HEK293 (cell line): ENCODE results near the gene SERPINB6.
A peak's percentile ranks its signal among the peaks of the same experiment; 100 is the strongest.

ENCODE experiments used
- BCL11B ChIP-seq: fragments of 450-650 bp; formaldehyde crosslinking; IDR thresholded peaks from 2 replicates; pipeline ENCODE4 v1.5.1; 2016; ENCODE audit warnings: low read depth, missing biosample characterization, missing genetic modification characterization
- GLIS2 ChIP-seq: fragments of 450-650 bp; formaldehyde crosslinking; IDR thresholded peaks from 2 replicates; pipeline ENCODE4 v1.5.1; 2016; ENCODE audit warnings: missing biosample characterization, missing genetic modification characterization
- HOXC10 ChIP-seq: sonication (generic); formaldehyde crosslinking; IDR thresholded peaks from 2 replicates; pipeline ENCODE4 v1.8.1; 2023; ENCODE audit warnings: mild to moderate bottlenecking, missing genetic modification reagents
- IKZF3 ChIP-seq: fragments of 450-650 bp; IDR thresholded peaks from 2 replicates; pipeline ENCODE4 v1.5.0; 2018; ENCODE audit warnings: missing biosample characterization, mild to moderate bottlenecking, missing genetic modification characterization, moderate library complexity
- KLF1 ChIP-seq: fragments of 450-650 bp; formaldehyde crosslinking; IDR thresholded peaks from 2 replicates; pipeline ENCODE4 v1.5.1; 2016; ENCODE audit warnings: missing biosample characterization, missing genetic modification characterization
- KLF8 ChIP-seq: fragments of 450-650 bp; formaldehyde crosslinking; IDR thresholded peaks from 2 replicates; pipeline ENCODE4 v1.5.1; 2016; ENCODE audit warnings: missing biosample characterization, missing genetic modification characterization
- TRIM28 ChIP-seq: IDR thresholded peaks from 2 replicates; pipeline ENCODE4 v1.6.1; 2011; ENCODE audit warnings: low read length, control low read depth, borderline replicate concordance
- ZBTB17 ChIP-seq: fragments of 450-650 bp; formaldehyde crosslinking; IDR thresholded peaks from 2 replicates; pipeline ENCODE4 v1.5.1; 2016; ENCODE audit warnings: missing biosample characterization, missing genetic modification characterization
- ZBTB48 ChIP-seq: fragments of 450-650 bp; formaldehyde crosslinking; IDR thresholded peaks from 2 replicates; pipeline ENCODE4 v1.5.1; 2016; ENCODE audit warnings: missing biosample characterization, missing genetic modification characterization
- ZBTB8A ChIP-seq: fragments of 450-650 bp; formaldehyde crosslinking; IDR thresholded peaks from 2 replicates; pipeline ENCODE4 v1.5.1; 2016; ENCODE audit warnings: missing biosample characterization, missing genetic modification characterization
- ZEB2 ChIP-seq: fragments of 450-650 bp; formaldehyde crosslinking; IDR thresholded peaks from 2 replicates; pipeline ENCODE4 v1.5.1; 2016; ENCODE audit warnings: missing biosample characterization, missing genetic modification characterization
- ZFP69B ChIP-seq: fragments of 450-650 bp; formaldehyde crosslinking; IDR thresholded peaks from 2 replicates; pipeline ENCODE4 v1.5.1; 2016; ENCODE audit warnings: missing biosample characterization, missing genetic modification characterization
- ZIC2 ChIP-seq: fragments of 450-650 bp; formaldehyde crosslinking; IDR thresholded peaks from 2 replicates; pipeline ENCODE4 v1.5.1; 2016; ENCODE audit warnings: missing biosample characterization, missing genetic modification characterization
- ZNF184 ChIP-seq: fragments of 450-650 bp; IDR thresholded peaks from 2 replicates; pipeline ENCODE4 v1.5.1; 2018; ENCODE audit warnings: missing biosample characterization, mild to moderate bottlenecking, missing genetic modification characterization
- ZNF341 ChIP-seq: fragments of 450-650 bp; formaldehyde crosslinking; IDR thresholded peaks from 2 replicates; pipeline ENCODE4; 2016; ENCODE audit warnings: low read depth, missing biosample characterization, missing genetic modification characterization
- ZNF423 ChIP-seq: fragments of 450-650 bp; formaldehyde crosslinking; IDR thresholded peaks from 2 replicates; pipeline ENCODE4 v1.5.1; 2016; ENCODE audit warnings: missing biosample characterization, missing genetic modification characterization
- ZNF600 ChIP-seq: fragments of 450-650 bp; formaldehyde crosslinking; IDR thresholded peaks from 2 replicates; pipeline ENCODE4 v1.5.1; 2016; ENCODE audit warnings: missing biosample characterization, missing genetic modification characterization
- ZNF660 ChIP-seq: fragments of 450-650 bp; IDR thresholded peaks from 2 replicates; pipeline ENCODE4 v1.5.1; 2018; ENCODE audit warnings: missing biosample characterization, mild to moderate bottlenecking, missing genetic modification characterization
- ZNF76 ChIP-seq: fragments of 450-650 bp; formaldehyde crosslinking; IDR thresholded peaks from 2 replicates; pipeline ENCODE4; 2016; ENCODE audit warnings: low read depth, missing biosample characterization, missing genetic modification characterization, borderline replicate concordance
- TF ChIP-seq, protein P1 (sequence below): fragments of 450-650 bp; formaldehyde crosslinking; conservative IDR thresholded peaks from 2 replicates; pipeline ENCODE4 v1.5.1; 2016; ENCODE audit warnings: low read depth, missing biosample characterization, missing genetic modification characterization
- TF ChIP-seq, protein P2 (sequence below): fragments of 450-650 bp; formaldehyde crosslinking; IDR thresholded peaks from 2 replicates; pipeline ENCODE4 v1.5.1; 2016; ENCODE audit warnings: missing biosample characterization, missing genetic modification characterization
- TF ChIP-seq, protein P3 (sequence below): fragments of 450-650 bp; formaldehyde crosslinking; IDR thresholded peaks from 2 replicates; pipeline ENCODE4 v1.5.1; 2016; ENCODE audit warnings: missing biosample characterization, missing genetic modification characterization
- TF ChIP-seq, protein P4 (sequence below): fragments of 450-650 bp; formaldehyde crosslinking; IDR thresholded peaks from 2 replicates; pipeline ENCODE4 v1.5.1; 2016; ENCODE audit warnings: missing biosample characterization, missing genetic modification characterization

Gene SERPINB6

GRCh38 chr6:2988426-2989331 lies 17.3 kb upstream of the SERPINB6 start (continued):
- TF ChIP-seq, protein P1, sequence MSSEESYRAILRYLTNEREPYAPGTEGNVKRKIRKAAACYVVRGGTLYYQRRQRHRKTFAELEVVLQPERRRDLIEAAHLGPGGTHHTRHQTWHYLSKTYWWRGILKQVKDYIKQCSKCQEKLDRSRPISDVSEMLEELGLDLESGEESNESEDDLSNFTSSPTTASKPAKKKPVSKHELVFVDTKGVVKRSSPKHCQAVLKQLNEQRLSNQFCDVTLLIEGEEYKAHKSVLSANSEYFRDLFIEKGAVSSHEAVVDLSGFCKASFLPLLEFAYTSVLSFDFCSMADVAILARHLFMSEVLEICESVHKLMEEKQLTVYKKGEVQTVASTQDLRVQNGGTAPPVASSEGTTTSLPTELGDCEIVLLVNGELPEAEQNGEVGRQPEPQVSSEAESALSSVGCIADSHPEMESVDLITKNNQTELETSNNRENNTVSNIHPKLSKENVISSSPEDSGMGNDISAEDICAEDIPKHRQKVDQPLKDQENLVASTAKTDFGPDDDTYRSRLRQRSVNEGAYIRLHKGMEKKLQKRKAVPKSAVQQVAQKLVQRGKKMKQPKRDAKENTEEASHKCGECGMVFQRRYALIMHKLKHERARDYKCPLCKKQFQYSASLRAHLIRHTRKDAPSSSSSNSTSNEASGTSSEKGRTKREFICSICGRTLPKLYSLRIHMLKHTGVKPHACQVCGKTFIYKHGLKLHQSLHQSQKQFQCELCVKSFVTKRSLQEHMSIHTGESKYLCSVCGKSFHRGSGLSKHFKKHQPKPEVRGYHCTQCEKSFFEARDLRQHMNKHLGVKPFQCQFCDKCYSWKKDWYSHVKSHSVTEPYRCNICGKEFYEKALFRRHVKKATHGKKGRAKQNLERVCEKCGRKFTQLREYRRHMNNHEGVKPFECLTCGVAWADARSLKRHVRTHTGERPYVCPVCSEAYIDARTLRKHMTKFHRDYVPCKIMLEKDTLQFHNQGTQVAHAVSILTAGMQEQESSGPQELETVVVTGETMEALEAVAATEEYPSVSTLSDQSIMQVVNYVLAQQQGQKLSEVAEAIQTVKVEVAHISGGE (tag by site-specific recombination) = peak; percentile 70
- TF ChIP-seq HOXC10 (CRISPR knock-in tag) = 0 out of 2 replicates have a peak, but pooled peaks have one; percentile 73
- 0 out of 2 replicates have a peak, but pooled peaks have one; percentile 19 for TF ChIP-seq ZNF184
- TF ChIP-seq ZFP69B (tag by site-specific recombination) = 0 out of 2 replicates have a peak, but pooled peaks have one; percentile 30
- TF ChIP-seq, protein P2, sequence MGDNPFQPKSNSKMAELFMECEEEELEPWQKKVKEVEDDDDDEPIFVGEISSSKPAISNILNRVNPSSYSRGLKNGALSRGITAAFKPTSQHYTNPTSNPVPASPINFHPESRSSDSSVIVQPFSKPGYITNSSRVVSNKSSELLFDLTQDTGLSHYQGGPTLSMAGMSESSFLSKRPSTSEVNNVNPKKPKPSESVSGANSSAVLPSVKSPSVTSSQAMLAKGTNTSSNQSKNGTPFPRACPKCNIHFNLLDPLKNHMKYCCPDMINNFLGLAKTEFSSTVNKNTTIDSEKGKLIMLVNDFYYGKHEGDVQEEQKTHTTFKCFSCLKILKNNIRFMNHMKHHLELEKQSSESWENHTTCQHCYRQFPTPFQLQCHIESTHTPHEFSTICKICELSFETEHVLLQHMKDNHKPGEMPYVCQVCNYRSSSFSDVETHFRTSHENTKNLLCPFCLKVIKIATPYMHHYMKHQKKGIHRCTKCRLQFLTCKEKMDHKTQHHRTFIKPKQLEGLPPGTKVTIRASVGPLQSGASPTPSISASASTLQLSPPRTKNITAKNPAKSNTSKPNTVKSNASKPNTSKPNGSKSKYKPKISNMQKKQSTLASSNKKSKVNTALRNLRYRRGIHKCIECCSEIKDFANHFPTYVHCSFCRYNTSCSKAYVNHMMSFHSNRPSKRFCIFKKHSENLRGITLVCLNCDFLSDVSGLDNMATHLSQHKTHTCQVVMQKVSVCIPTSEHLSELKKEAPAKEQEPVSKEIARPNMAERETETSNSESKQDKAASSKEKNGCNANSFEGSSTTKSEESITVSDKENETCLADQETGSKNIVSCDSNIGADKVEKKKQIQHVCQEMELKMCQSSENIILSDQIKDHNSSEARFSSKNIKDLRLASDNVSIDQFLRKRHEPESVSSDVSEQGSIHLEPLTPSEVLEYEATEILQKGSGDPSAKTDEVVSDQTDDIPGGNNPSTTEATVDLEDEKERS (tag by site-specific recombination) = peak; percentile 30; the same call in 1 of the 2 replicates
- peak; percentile 99 for TF ChIP-seq ZBTB17
- peak; percentile 70; the same call in 1 of the 2 replicates for TF ChIP-seq BCL11B (tag by site-specific recombination)
- peak; percentile 87; the same call in 1 of the 2 replicates for TF ChIP-seq TRIM28
- peak; percentile 64 for TF ChIP-seq IKZF3
- peak; percentile 88 for TF ChIP-seq ZNF341
- TF ChIP-seq ZIC2 (tag by site-specific recombination) = peak; percentile 67
- peak; percentile 96 for TF ChIP-seq ZEB2 (tag by site-specific recombination)
- peak; percentile 25; the same call in 1 of the 2 replicates for TF ChIP-seq ZNF423
- peak; percentile 87 for TF ChIP-seq KLF8 (tag by site-specific recombination)
- no peak for TF ChIP-seq ZNF660
- TF ChIP-seq ZBTB8A (tag by site-specific recombination) = peak; percentile 99
- TF ChIP-seq, protein P3, sequence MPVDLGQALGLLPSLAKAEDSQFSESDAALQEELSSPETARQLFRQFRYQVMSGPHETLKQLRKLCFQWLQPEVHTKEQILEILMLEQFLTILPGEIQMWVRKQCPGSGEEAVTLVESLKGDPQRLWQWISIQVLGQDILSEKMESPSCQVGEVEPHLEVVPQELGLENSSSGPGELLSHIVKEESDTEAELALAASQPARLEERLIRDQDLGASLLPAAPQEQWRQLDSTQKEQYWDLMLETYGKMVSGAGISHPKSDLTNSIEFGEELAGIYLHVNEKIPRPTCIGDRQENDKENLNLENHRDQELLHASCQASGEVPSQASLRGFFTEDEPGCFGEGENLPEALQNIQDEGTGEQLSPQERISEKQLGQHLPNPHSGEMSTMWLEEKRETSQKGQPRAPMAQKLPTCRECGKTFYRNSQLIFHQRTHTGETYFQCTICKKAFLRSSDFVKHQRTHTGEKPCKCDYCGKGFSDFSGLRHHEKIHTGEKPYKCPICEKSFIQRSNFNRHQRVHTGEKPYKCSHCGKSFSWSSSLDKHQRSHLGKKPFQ (tag by site-specific recombination) = 0 out of 2 replicates have a peak, but pooled peaks have one; percentile 12
- peak; percentile 9 for TF ChIP-seq ZNF76 (tag by site-specific recombination)
- peak; percentile 85 for TF ChIP-seq KLF1 (tag by site-specific recombination)
- TF ChIP-seq ZBTB48 (tag by site-specific recombination) = peak; percentile 91
- peak; percentile 95 for TF ChIP-seq ZNF600 (tag by site-specific recombination)
- TF ChIP-seq, protein P4, sequence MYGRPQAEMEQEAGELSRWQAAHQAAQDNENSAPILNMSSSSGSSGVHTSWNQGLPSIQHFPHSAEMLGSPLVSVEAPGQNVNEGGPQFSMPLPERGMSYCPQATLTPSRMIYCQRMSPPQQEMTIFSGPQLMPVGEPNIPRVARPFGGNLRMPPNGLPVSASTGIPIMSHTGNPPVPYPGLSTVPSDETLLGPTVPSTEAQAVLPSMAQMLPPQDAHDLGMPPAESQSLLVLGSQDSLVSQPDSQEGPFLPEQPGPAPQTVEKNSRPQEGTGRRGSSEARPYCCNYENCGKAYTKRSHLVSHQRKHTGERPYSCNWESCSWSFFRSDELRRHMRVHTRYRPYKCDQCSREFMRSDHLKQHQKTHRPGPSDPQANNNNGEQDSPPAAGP = no peak; the same call in 1 of the 2 replicates
- TF ChIP-seq GLIS2 = peak; percentile 80
